Upper lobe of left lung (tissue), 4 donors: ENCODE results near the gene ATPAF1.

ENCODE experiments used
- CTCF ChIP-seq, 6 experiments: fragments of 450-650 bp in 4 of 6; fragments of 200-600 bp in 2 of 6; sonication (generic) in 2 of 6; IDR thresholded peaks; one replicate each; pipeline ENCODE4 v1.5.1; 2016 to 2019; ENCODE audit warnings: antibody characterized with exemption in 6 of 6
- EP300 ChIP-seq, 4 donors: sonication (generic); formaldehyde crosslinking; IDR thresholded peaks; one replicate each; pipeline ENCODE4 v1.5.1; 2017; ENCODE audit warnings: antibody characterized with exemption in 4 of 4, control low read depth in 2 of 4
- POLR2A ChIP-seq, 4 donors: fragments of 450-650 bp; IDR thresholded peaks; one replicate each; pipeline ENCODE4 v1.5.1; 2016 to 2017; ENCODE audit warnings: antibody characterized with exemption in 4 of 4, mild to moderate bottlenecking in 2 of 4
- POLR2AphosphoS5 ChIP-seq, 2 donors: sonication (generic); formaldehyde crosslinking; IDR thresholded peaks; one replicate each; pipeline ENCODE4 v1.5.1; 2017; ENCODE audit warnings: antibody characterized with exemption in 2 of 2

- TF ChIP-seq CTCF (IDR thresholded peaks at IDR 0.05) (no peak), POLR2A (IDR thresholded peaks at IDR 0.05) (no peak), EP300 (IDR thresholded peaks at IDR 0.05) (no peak), POLR2AphosphoS5 (IDR thresholded peaks at IDR 0.05) (no peak)
These were observed 19.9 kb upstream of the ATPAF1 start for GRCh38 chr1:46687921-46688509.
